ENCODE measurements around the gene CLDN10. TPM values are rescaled to one million over a fixed set of nuclear protein-coding genes. Genes with fewer than 3 reads are reported as not detected.
A peak's percentile ranks its signal among the peaks of the same experiment; 100 is the strongest.
"Not testable (repeated sequence)": the region's sequence is repeated elsewhere in the genome, so short reads cannot be mapped to it uniquely, and the experiment has no call there.

Gene CLDN10, protein sequence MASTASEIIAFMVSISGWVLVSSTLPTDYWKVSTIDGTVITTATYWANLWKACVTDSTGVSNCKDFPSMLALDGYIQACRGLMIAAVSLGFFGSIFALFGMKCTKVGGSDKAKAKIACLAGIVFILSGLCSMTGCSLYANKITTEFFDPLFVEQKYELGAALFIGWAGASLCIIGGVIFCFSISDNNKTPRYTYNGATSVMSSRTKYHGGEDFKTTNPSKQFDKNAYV
- polyA plus RNA-seq: not detected

DNA sequence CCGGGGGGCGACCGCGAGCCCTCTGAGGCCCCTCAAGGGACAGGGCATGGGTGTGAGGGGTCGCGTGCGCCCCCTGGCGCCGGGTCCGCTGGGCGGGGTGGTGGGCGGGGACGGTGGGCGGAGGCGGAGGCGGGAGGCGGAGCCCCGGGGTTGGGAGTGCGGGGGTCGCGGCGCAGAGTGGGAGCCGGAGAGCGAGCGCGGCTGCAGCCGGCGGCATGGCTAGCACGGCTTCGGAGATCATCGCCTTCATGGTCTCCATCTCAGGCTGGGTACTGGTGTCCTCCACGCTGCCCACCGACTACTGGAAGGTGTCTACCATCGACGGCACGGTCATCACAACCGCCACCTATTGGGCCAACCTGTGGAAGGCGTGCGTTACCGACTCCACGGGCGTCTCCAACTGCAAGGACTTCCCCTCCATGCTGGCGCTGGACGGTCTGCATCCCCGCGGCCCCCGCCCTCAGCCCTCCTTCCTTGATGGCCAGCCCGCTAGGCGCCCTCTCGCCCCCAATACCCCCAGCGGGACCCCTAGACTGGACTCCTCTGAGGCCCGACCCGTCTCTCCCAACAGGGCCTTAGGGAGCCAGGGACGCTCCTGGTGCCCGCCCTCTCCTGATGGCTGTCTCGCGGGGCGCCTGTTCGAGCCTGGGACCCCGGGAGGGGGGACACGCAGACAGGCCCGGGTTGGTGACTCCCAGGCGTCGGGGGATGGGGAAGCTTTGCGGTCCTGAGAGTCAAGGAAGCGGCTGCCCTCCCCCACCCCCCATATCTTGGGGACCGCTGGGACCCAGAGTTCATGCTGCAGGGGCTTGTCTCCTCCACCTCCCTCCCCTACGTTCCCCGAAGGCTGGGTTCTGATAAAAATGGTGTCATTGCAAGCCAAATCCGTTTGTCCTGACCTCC is at the start of gene CLDN10:
CLDN10 (plus strand) TSS at position 182 of the 903 bp plus-strand sequence; CDS start at position 216, 34 bp downstream.
- H3K27me3 Mint-ChIP-seq (ENCODE audit: low read depth in 3 of 3): peaks cover 13 to 33% (median 19%) of the 10 kb centered on the region in 3 donors
- no peaks in the 10 kb centered on the region for H3K36me3 Mint-ChIP-seq
- peaks cover 3 to 16% of the 10 kb centered on the region in 2 donors for H3K4me1 Mint-ChIP-seq
- no peak within 1 kb of the TSS for H3K27ac Mint-ChIP-seq
- no peaks in the 10 kb centered on the region for H3K9me3 Mint-ChIP-seq
- no peak for DNase-seq
- peak within 1 kb of the TSS in 4 of 5 donors; percentile 34 to 67 (median 46) for H3K4me3 Mint-ChIP-seq

DNA sequence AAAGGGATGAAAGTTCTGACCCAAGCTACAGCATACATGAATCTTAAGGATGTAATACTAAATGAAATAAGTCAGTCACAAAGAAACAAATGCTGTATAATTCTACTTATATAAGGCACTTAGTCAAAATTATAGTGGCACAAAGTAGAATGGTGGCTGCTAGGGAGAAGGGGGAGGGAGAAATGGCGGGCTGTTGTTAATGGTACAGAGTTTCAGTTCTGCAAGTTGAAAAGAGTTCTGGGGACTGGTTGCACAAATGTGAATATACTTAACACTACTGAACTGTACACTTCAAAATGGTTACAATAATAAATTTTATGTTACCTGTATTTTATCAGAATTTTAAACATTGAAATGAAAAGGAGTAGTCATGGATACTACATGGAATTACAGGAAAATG is 48.9 kb upstream of the CLDN10 start:
- H3K36me3 Mint-ChIP-seq: no peaks in the 10 kb centered on the region
- H3K9me3 Mint-ChIP-seq: peaks cover 0 to 2% (median 0%) of the 10 kb centered on the region in 6 donors
- H3K27me3 Mint-ChIP-seq (ENCODE audit: low read depth in 3 of 3): peaks cover 0 to 5% (median 0%) of the 10 kb centered on the region in 3 donors
- no peak for DNase-seq
- H3K4me3 Mint-ChIP-seq: no peak overlapping the region
- H3K27ac Mint-ChIP-seq: no peak overlapping the region
- no peaks in the 10 kb centered on the region for H3K4me1 Mint-ChIP-seq

DNA sequence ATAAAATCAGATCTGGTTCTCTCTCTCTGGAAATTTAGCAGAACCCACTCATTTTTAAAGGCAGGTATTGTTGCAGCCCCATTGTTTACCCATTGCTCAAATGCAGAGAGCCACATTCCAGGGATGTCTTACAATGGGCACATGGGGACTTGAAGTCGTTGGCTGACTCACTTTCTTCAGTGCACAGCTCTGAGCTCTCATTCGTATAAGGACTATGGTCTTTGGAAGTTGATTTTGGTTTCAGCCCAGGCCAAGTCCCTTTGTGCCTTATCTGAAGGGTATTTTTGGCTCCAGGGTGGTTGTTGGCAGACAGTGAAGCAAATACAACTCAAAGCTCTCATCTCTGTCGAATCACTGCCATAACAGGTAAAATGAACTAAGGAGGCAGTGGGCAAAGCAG is 47.3 kb upstream of the CLDN10 start:
- peaks cover 0 to 5% (median 0%) of the 10 kb centered on the region in 3 donors for H3K27me3 Mint-ChIP-seq (ENCODE audit: low read depth in 3 of 3)
- H3K27ac Mint-ChIP-seq: no peak overlapping the region
- no peaks in the 10 kb centered on the region for H3K4me1 Mint-ChIP-seq
- H3K36me3 Mint-ChIP-seq: no peaks in the 10 kb centered on the region
- no peak overlapping the region for H3K4me3 Mint-ChIP-seq
- H3K9me3 Mint-ChIP-seq: peaks cover 0 to 2% (median 0%) of the 10 kb centered on the region in 6 donors
- no peak for DNase-seq

DNA sequence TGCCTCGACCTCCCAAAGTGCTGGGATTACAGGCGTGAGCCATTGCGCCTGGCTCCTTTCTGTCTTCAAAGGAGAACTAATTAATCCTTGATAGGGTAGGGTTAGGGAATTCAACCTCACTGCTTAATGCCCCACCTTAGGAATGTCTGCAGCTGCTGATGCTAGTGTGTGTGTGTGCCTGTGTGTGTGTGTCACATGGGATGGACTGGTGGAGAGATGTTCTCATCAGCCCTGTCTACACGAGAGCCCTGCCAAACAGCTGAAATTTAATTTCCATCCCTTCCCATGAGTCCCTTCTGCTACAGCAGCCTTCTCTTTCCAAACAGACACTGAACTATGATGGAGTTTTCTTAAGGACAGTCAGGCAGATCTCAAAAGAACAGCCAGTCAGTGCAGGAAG is 46.5 kb upstream of the CLDN10 start:
- H3K4me3 Mint-ChIP-seq: no peak overlapping the region
- peaks cover 0 to 5% (median 0%) of the 10 kb centered on the region in 3 donors for H3K27me3 Mint-ChIP-seq (ENCODE audit: low read depth in 3 of 3)
- no peak overlapping the region for H3K27ac Mint-ChIP-seq
- H3K9me3 Mint-ChIP-seq: peaks cover 0 to 2% (median 0%) of the 10 kb centered on the region in 6 donors
- DNase-seq: no peak
- no peaks in the 10 kb centered on the region for H3K4me1 Mint-ChIP-seq
- H3K36me3 Mint-ChIP-seq: no peaks in the 10 kb centered on the region

DNA sequence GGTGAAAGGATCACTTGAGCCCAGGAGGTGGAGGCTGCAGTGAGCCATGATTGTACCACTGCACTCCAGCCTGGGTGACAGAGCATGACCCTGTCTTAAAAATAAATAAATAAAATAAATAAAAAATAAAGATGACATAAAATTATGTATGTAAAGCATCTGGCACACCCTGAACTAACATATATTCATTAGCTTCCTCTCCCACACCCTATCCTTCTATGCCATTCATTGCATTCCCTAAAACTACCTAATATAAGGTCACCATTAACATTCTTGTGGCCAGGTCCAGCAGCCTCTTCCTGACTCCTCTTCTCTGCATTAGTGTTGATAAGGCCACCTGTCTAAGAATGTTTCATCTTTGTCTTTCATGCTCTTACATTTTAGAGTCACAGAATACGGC is 44.5 kb upstream of the CLDN10 start:
- Mint-ChIP-seq H3K4me1 (no peaks in the 10 kb centered on the region), H3K4me3 (no peak overlapping the region), H3K36me3 (no peaks in the 10 kb centered on the region), H3K27ac (no peak overlapping the region), H3K9me3 (no peaks in the 10 kb centered on the region), H3K27me3 (ENCODE audit: low read depth in 3 of 3) (peaks cover 0 to 6% (median 0%) of the 10 kb centered on the region in 3 donors)
- DNase-seq: no peak

DNA sequence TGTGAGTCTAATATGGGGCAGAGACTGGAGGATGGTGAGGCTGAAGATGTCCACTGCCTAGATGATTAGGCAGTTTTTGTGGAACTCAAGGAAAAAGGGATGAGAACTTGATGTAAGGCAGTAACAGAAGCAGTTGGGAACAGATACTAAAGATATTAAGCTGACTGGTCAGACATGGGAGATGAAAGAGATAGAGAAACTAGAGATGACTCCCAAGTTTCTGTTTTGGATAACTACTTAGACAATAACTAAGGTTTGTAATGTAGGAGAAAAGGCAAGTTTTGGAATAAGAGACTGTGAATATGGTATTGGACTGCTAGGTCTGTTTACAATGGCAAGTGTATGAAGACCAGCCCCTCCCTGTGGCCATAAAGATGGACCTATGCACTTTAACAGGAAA is 43.5 kb upstream of the CLDN10 start:
- no peaks in the 10 kb centered on the region for H3K36me3 Mint-ChIP-seq
- H3K27ac Mint-ChIP-seq: no peak overlapping the region
- H3K9me3 Mint-ChIP-seq: no peaks in the 10 kb centered on the region
- DNase-seq: no peak
- H3K4me3 Mint-ChIP-seq: no peak overlapping the region
- H3K4me1 Mint-ChIP-seq: no peaks in the 10 kb centered on the region
- H3K27me3 Mint-ChIP-seq (ENCODE audit: low read depth in 3 of 3): peaks cover 0 to 6% (median 0%) of the 10 kb centered on the region in 3 donors

DNA sequence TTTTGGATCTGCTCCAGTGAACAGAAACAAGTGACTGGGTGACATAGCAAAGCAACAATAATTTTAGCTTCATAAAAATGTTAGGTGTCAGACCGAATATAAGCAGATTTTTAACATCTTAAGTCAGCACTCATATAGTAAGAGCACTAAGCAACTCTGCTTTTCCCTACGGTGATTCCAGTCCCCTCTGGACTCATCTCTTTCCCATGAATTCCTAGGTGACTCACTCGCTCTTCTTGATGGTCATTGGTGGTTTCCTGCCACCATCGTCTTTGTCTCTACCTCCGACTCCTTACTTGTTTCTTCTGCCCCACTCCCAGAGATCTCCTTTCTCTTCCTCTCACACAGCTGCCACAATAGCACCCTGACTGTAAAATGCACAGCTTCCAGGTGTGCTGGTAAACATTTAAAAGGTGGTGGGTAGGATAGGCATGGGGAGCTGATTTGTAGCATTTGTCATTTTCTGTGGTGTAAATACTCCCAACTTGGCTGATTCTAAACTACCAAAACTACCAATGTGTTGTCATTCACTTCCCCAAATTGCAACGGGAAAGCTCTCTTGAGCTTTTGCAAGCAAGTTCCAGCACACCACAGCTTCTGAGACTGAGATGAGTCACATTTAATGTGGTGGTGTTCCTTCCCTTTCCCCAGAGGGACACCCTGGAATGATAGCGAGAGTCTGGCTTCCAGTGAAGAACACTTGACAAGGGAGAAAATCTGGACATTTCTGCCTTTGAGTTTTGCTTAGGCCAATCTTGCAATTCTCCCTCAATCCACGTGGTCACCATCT is 42.8 kb upstream of the CLDN10 start:
- DNase-seq: no peak
- H3K9me3 Mint-ChIP-seq: no peaks in the 10 kb centered on the region
- H3K36me3 Mint-ChIP-seq: no peaks in the 10 kb centered on the region
- H3K4me1 Mint-ChIP-seq: no peaks in the 10 kb centered on the region
- H3K4me3 Mint-ChIP-seq: no peak overlapping the region
- H3K27ac Mint-ChIP-seq: no peak overlapping the region
- H3K27me3 Mint-ChIP-seq (ENCODE audit: low read depth in 3 of 3): peaks cover 0 to 6% (median 2%) of the 10 kb centered on the region in 3 donors

DNA sequence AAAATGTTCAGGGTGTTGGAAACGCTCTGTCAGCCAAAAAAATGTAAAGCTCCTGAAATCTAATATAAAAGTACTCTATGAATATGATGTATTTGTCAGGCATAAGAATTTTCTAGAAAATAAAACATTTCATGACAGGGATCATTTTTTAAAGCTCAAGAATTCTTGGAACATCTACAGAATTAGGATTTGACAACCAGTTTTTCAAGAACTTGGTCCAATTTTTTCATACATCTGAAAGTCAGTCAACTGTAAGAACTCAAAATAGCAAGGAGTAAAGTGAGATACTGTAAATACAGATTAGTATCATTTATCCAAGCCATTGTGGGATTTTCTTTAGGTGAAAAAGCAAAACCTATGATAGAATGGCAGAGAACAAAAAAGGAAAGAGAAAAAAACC is 41.6 kb upstream of the CLDN10 start:
- Mint-ChIP-seq H3K27ac (no peak overlapping the region), H3K4me3 (no peak overlapping the region), H3K4me1 (no peaks in the 10 kb centered on the region), H3K36me3 (no peaks in the 10 kb centered on the region), H3K27me3 (ENCODE audit: low read depth in 3 of 3) (peaks cover 0 to 5% (median 2%) of the 10 kb centered on the region in 3 donors), H3K9me3 (no peaks in the 10 kb centered on the region)
- no peak for DNase-seq

DNA sequence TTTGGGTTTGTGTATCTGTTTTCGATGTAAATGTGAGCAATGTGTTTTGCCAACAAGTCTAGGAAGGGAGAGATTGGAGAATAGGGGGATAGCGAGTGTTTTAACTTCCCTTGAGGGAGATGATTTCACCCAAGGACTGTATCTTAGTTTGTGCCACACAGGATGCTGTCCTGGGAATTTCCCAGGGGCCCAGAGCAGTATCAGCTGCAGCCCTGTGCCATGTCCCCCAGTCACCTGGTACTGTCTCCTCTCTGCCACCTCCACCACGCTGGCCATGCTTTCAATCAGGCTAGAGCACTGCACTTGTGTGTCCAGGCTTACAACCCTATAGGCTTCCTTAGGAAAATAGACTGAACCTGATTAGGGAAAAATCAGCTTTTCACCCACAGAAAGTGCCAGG is 40.1 kb upstream of the CLDN10 start:
- Mint-ChIP-seq H3K9me3 (peaks cover 0 to under 1% (median 0%) of the 10 kb centered on the region in 6 donors), H3K36me3 (no peaks in the 10 kb centered on the region), H3K27me3 (ENCODE audit: low read depth in 3 of 3) (peaks cover 2 to 5% (median 3%) of the 10 kb centered on the region in 3 donors), H3K4me1 (no peaks in the 10 kb centered on the region), H3K27ac (no peak overlapping the region), H3K4me3 (no peak overlapping the region)
- DNase-seq: no peak

DNA sequence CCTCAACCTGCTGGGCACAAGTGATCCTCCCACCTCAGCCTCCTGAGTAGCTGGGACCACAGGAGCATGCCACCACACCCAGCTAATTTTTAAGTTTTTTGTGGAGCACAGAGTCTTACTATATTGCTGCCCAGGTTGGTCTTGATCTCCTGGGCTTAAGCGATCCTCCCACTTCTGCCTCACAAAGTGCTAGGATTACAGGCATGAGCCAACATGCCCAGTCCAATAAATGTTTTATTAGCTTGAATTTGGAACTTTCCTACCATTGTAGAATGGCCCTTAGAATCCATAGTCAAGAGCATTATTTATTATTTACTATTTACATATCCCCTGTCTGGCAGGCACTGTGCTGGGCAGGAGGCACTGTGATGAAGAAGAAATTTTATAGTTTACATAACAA is 39.6 kb upstream of the CLDN10 start:
- Mint-ChIP-seq H3K4me1 (no peaks in the 10 kb centered on the region), H3K36me3 (no peaks in the 10 kb centered on the region), H3K27ac (no peak overlapping the region), H3K27me3 (ENCODE audit: low read depth in 3 of 3) (peaks cover 2 to 5% (median 3%) of the 10 kb centered on the region in 3 donors), H3K4me3 (no peak overlapping the region), H3K9me3 (peaks cover 0 to 2% (median 0%) of the 10 kb centered on the region in 6 donors)
- DNase-seq: no peak

DNA sequence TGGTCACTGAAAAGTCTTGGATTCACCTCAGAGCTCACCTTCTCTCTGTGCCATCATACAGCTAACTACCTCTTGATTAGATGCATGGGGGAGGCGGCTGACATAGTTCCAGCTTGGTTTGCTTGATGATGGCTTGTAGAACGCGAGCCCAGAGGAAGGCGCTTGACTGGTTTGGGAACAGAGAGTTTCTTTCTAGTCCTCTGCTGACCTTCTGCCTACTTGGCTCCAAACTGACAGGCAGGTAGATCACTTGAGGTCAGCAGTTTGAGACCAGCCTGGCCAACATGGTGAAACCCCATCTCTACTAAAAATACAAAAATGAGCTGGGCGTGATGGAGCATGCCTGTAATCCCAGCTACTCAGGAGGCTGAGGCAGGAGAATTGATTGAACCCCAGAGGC is 36.9 kb upstream of the CLDN10 start:
- H3K4me3 Mint-ChIP-seq; H3K9me3 Mint-ChIP-seq; H3K36me3 Mint-ChIP-seq; H3K4me1 Mint-ChIP-seq; H3K27ac Mint-ChIP-seq; DNase-seq; H3K27me3 Mint-ChIP-seq (ENCODE audit: low read depth in 3 of 3): not testable (repeated sequence)

DNA sequence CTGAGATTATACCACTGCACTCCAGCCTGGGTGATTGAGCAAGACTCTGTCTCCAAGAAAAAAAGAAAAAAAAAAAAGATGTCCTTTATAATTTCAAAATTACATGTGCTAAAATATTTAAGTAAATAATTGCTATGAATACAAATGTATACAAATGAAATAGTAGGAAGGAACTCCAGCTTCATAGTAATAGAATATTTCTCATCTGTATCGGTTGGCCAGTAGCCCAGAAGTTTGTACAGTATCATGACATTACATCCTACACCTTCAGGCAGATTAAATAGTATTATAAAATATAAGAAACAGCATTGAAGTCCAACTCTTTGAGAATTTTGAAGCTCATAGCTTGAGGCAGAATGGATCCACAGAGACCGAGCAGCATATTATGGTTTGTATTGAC is 36.5 kb upstream of the CLDN10 start:
- no peaks in the 10 kb centered on the region for H3K4me1 Mint-ChIP-seq
- no peaks in the 10 kb centered on the region for H3K36me3 Mint-ChIP-seq
- H3K9me3 Mint-ChIP-seq: peaks cover 0 to 2% (median 0%) of the 10 kb centered on the region in 6 donors
- no peak overlapping the region for H3K27ac Mint-ChIP-seq
- DNase-seq: no peak
- peaks cover 2 to 5% (median 5%) of the 10 kb centered on the region in 3 donors for H3K27me3 Mint-ChIP-seq (ENCODE audit: low read depth in 3 of 3)
- H3K4me3 Mint-ChIP-seq: no peak overlapping the region

DNA sequence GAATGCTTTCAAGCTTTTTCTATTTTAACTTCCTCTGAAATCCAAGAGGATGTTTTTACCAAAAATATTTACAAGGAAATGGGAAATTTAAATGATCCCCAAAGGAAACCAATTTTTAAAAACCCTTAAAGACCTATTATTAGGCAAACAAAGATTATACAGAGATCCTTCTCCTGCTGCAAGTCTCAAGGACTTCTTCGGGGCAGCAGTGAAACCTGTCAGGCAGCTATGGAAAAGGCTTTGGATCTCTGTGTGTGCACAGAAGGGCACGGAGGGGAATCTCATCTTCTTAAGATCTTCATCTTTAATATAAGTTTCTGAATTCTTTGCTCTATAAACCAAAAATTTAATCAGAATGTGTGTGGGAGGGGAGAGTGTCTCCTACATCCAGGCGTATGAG is 36.0 kb upstream of the CLDN10 start:
- DNase-seq: no peak
- no peak overlapping the region for H3K4me3 Mint-ChIP-seq
- no peak overlapping the region for H3K27ac Mint-ChIP-seq
- no peaks in the 10 kb centered on the region for H3K4me1 Mint-ChIP-seq
- H3K9me3 Mint-ChIP-seq: peaks cover 0 to 2% (median 0%) of the 10 kb centered on the region in 6 donors
- H3K36me3 Mint-ChIP-seq: no peaks in the 10 kb centered on the region
- peaks cover 2 to 6% (median 5%) of the 10 kb centered on the region in 3 donors for H3K27me3 Mint-ChIP-seq (ENCODE audit: low read depth in 3 of 3)

DNA sequence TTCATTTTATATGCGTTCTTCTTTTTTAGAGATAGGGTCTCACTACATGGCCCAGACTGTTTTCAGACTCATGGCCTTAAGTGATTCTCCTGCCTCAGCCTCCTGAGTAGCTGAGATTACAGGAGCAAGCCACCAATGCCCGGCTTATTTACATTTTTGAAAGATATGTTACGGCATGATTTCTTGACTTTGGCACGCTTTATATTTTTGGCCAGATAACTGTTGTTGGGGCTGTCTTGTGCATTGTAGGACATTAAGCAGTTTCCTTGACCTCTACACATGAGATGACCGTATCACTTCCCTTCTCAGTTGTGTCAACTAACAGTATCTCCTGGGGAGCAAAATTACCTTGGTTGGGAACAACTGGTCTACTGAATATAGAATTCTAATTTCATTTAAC is 28.9 kb upstream of the CLDN10 start:
- H3K9me3 Mint-ChIP-seq: no peaks in the 10 kb centered on the region

More for the DNA sequence above, 28.9 kb upstream of the CLDN10 start:
- H3K36me3 Mint-ChIP-seq: no peaks in the 10 kb centered on the region
- H3K27me3 Mint-ChIP-seq (ENCODE audit: low read depth in 3 of 3): peaks cover 0 to 6% (median 0%) of the 10 kb centered on the region in 3 donors
- H3K4me3 Mint-ChIP-seq: no peak overlapping the region
- no peak overlapping the region for H3K27ac Mint-ChIP-seq
- no peak for DNase-seq
- no peaks in the 10 kb centered on the region for H3K4me1 Mint-ChIP-seq

Data from immature natural killer cell (primary cell).